Measurements from ENCODE around the gene RXFP1.

Gene RXFP1

GRCh38 chr4:158676076-158676475, 154.4 kb downstream of the RXFP1 start:
- DNase-seq = no peak

- no peak for DNase-seq
Measured at GRCh38 chr4:158678767-158679166, 157.1 kb downstream of the RXFP1 start.

- no peak for DNase-seq
Measured at GRCh38 chr4:158681629-158682028, 159.9 kb downstream of the RXFP1 start.

GRCh38 chr4:158682066-158682465, 160.4 kb downstream of the RXFP1 start:
- DNase-seq = no peak

- DNase-seq = no peak
Measured at GRCh38 chr4:158688813-158689212, 167.1 kb downstream of the RXFP1 start.
